ENCODE data around the gene VAV3.
"Not testable (repeated sequence)": the region's sequence is repeated elsewhere in the genome, so short reads cannot be mapped to it uniquely, and the experiment has no call there.

Gene VAV3

GRCh38 chr1:107894605-107895004, 70.4 kb downstream of the VAV3 start:
- DNase-seq (ENCODE audit: low spot score), result no peak

- DNase-seq (ENCODE audit: low spot score), result not testable (repeated sequence)
Observed at GRCh38 chr1:107893350-107893749, 71.6 kb downstream of the VAV3 start.

GRCh38 chr1:107889524-107889923, 75.5 kb downstream of the VAV3 start:
- no peak for DNase-seq (ENCODE audit: low spot score)

GRCh38 chr1:107883562-107883961, 81.4 kb downstream of the VAV3 start:
- no peak for DNase-seq (ENCODE audit: low spot score)

- no peak for DNase-seq (ENCODE audit: low spot score)
Observed at GRCh38 chr1:107879927-107880326, 85.1 kb downstream of the VAV3 start.

- DNase-seq (ENCODE audit: low spot score), result no peak
Observed at GRCh38 chr1:107879346-107879745, 85.6 kb downstream of the VAV3 start.

GRCh38 chr1:107877745-107878144, 87.2 kb downstream of the VAV3 start:
- no peak for DNase-seq (ENCODE audit: low spot score)

GRCh38 chr1:107877092-107877491, 87.9 kb downstream of the VAV3 start:
- DNase-seq (ENCODE audit: low spot score), result no peak

- no peak for DNase-seq (ENCODE audit: low spot score)
Observed at GRCh38 chr1:107875689-107876088, 89.3 kb downstream of the VAV3 start.

GRCh38 chr1:107874221-107874620, 90.8 kb downstream of the VAV3 start:
- no peak for DNase-seq (ENCODE audit: low spot score)

GRCh38 chr1:107871687-107872395, 93.1 kb downstream of the VAV3 start:
- no peak for DNase-seq (ENCODE audit: low spot score)

GRCh38 chr1:107871259-107871658, 93.7 kb downstream of the VAV3 start:
- DNase-seq (ENCODE audit: low spot score), result no peak

- no peak for DNase-seq (ENCODE audit: low spot score)
Observed at GRCh38 chr1:107870696-107871095, 94.3 kb downstream of the VAV3 start.

- DNase-seq (ENCODE audit: low spot score), result no peak
Observed at GRCh38 chr1:107867897-107868296, 97.1 kb downstream of the VAV3 start.

- no peak for DNase-seq (ENCODE audit: low spot score)
Observed at GRCh38 chr1:107867422-107867821, 97.6 kb downstream of the VAV3 start.

- DNase-seq (ENCODE audit: low spot score), result no peak
Observed at GRCh38 chr1:107866870-107867269, 98.1 kb downstream of the VAV3 start.

- DNase-seq (ENCODE audit: low spot score), result no peak
Observed at GRCh38 chr1:107865627-107866026, 99.4 kb downstream of the VAV3 start.

GRCh38 chr1:107863342-107863741, 101.6 kb downstream of the VAV3 start:
- no peak for DNase-seq (ENCODE audit: low spot score)

GRCh38 chr1:107862064-107862463, 102.9 kb downstream of the VAV3 start:
- no peak for DNase-seq (ENCODE audit: low spot score)

- no peak for DNase-seq (ENCODE audit: low spot score)
Observed at GRCh38 chr1:107858323-107858722, 106.7 kb downstream of the VAV3 start.

- DNase-seq (ENCODE audit: low spot score), result no peak
Observed at GRCh38 chr1:107851418-107851817, 113.6 kb downstream of the VAV3 start.

- not testable (repeated sequence) for DNase-seq (ENCODE audit: low spot score)
Observed at GRCh38 chr1:107844541-107845194, 120.3 kb downstream of the VAV3 start.

GRCh38 chr1:107843989-107844388, 121.0 kb downstream of the VAV3 start:
- DNase-seq (ENCODE audit: low spot score), result no peak

GRCh38 chr1:107842241-107842640, 122.7 kb downstream of the VAV3 start:
- no peak for DNase-seq (ENCODE audit: low spot score)
